ENCODE measurements around the gene UTP18.
"Not testable (repeated sequence)": the region's sequence is repeated elsewhere in the genome, so short reads cannot be mapped to it uniquely, and the experiment has no call there.

The UTP18 gene

DNA sequence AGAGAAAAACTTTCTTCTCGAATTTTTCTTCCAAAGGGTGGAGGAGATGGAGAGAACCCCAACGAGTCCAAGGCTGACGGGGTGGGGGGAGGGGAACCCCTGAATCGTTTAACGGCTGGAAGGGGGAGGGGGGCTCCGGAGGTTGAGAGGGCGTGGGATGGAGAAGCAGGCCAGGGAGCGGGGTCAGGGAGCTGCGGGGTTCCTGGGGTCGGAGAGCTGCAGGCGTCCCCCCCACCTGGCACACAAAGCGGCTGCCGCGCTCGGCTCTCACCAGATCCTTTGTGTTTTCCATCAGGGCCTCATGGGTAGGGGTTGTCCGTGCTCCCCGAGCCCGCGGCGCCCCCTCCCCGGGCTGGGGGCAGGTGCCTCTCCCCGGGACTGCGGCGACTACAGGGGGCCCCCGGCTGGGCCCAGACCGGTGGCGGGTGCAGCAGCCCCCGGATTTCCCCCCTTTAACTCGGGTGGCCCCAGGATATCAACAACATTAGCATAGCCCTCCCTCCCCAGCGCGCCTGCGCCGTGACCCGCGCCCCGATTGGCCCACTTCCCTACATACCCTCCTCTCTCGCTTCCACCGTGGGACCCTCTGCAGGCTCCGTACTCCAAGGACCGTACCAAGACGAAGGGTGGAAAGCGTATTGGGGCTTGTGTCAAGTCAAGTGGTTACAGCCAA, 646 bp upstream of the UTP18 start, which contains the start of gene MBTD1:
TSS of gene MBTD1 (minus strand) at position 486 of the 673 bp plus-strand sequence. CDS start 34,888 bp downstream, outside the sequence.
- peak; percentile 96 to 99 (median 99) for DNase-seq

GRCh38 chr17:51261024-51261963, 948 bp downstream of the UTP18 start:
- peak in 1 of 3 experiments; percentile 15 for DNase-seq

DNA sequence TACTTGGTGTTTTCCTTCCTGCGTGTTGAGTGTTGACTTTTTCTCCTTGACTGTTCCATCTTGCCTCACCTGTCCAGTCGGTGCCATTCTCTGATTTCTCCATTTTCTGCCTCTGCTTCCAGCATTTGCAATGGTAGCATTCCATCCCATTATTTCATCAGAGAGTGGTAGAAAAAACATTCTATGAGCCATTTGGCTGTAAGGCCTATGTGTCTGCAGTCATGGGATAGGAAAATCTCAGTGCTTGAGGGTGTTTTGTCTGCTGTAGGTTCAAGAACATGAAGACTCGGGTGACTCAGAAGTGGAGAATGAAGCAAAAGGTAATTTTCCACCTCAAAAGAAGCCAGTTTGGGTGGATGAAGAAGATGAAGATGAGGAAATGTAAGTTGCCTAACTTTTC, 2.7 kb downstream of the UTP18 start:
- DNase-seq = no peak

DNA sequence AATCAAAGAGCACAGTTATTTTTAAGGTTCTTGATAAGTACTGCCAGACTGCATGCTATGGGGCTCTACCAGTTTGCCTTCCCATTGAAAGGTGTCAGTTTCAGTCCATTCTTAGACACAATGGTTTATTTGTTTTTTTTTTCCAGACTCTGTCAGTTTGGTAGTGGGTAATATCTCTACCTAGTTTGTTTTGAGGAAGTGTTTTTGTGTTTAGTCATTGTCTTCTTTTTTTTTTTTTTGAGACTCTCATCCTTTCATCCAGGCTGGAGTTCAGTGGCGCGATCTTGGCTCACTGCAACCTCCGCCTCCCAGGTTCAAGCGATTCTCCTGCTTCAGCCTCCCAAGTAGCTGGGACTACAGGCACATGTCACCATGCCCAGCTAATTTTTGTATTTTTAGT, 4.1 kb downstream of the UTP18 start:
- not testable (repeated sequence) for DNase-seq

- DNase-seq = no peak
Measured at GRCh38 chr17:51269991-51270390, 9.6 kb downstream of the UTP18 start.

- DNase-seq = no peak
Measured at GRCh38 chr17:51270636-51271035, 10.3 kb downstream of the UTP18 start.

DNA sequence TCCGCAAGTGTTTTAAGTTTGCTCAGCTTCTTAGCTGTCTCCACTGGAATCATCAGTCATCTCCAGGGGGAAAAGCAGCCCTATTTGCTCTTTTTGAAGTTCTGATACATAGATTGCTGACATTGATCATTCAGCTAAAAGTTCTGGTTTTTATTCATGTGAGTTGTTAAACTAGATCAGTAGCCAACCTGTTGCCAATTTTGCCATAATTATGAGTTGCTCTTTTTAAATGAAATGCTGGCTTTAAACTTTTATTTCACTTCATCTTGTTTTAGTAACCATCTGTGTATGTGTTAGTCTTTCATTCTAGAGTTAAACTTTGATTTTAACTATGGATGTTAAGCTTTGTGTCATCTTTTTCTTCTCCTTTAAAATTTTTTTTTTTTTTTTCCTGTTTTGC, 12.5 kb downstream of the UTP18 start:
- DNase-seq = no peak

DNA sequence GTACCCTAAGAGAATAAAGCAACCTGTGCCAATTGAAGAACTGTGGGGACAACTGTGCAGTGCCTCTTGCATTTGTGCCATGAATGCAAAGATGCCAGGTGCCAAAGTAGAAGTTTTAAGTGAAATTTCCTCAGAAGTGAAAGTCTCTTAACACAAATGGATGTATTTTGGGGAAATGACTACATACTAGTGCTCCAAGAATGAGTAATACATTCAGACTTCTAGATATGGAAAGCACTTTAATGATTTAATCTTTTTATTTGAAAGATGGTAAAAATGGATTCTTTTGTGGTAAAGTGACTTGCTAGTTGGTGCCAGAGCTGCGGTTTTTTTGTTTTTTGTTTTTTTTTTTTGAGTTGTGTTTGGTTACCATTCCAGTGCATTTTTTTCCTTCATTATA, 15.0 kb downstream of the UTP18 start:
- no peak for DNase-seq

DNA sequence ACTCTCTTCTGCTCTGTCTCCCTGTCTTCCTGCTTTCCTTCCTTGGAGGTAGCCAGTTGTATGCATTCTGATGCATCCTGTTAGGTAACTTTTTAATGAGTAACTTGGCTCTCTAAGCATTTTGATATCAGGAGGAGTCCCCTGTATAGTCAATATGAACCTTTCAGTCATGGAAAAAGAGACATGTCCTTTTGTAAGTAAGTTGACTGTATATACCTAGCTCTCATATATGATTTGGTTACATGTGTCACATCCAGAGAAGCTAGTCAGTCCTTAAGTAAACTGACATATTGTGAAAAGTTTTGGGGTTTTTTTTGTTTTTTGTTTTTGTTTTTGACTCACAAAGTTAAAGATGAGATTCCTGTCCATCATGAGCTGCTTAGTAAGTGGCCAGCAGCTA, 18.8 kb downstream of the UTP18 start:
- DNase-seq = no peak

- no peak for DNase-seq
Measured at GRCh38 chr17:51287412-51287811, 27.1 kb downstream of the UTP18 start.

GRCh38 chr17:51289696-51290111, 29.4 kb downstream of the UTP18 start:
- DNase-seq = no peak

DNA sequence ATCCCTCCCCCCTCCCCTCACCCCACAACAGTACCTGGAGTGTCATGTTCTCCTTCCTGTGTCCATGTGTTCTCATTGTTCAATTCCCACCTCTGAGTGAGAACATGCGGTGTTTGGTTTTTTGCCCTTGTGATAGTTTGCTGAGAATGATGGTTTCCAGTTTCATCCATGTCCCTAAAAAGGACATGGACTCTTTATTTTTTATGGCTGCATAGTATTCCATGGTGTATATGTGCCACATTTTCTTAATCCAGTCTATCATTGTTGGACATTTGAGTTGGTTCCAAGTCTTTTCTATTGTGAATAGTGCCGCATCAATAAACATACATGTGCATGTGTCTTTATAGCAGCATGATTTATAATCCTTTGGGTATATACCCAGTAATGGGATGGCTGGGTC, 34.0 kb downstream of the UTP18 start:
- DNase-seq = not testable (repeated sequence)

DNA sequence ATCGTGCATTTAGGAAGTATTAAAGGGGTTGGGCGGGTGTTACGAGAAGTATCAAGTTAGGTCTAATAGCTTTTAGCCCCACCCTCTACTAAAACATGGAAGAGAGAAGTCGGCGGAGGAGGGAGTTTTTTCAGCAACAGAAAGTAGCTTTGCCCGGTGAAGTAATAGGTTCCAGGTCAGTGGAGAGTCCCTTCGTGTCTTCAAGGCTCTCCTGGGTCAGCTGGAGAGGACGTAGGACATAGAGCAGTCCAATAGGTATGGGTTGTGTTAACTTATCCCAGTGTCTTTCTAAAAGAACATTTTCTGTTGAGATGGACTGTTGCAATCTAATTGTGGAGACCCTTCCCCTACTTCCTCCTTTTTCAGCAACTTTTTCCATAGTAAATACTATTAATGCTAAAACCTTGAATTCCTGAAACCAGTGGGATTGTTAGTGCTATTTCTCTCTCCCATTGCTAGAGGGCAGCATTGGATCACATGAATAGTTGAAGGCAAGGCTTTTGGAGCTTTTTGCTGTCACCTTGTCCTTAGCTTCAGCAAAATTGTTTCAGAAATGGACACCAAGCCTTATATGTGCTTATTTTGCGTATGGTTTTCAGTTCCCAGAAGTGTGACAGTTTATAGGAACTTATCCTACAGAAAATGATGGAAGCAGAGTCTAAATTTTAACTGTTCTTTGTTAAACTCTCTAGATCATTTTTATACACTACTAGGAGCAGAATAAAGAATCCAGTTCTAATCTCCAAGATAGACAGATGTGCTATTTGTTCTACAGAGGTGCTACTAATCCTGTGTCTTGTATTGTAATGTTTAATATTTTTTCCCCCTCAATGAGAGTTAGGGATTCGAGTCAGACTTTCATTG, 38.4 kb downstream of the UTP18 start:
- peak; percentile 16 to 81 (median 30) for DNase-seq

DNA sequence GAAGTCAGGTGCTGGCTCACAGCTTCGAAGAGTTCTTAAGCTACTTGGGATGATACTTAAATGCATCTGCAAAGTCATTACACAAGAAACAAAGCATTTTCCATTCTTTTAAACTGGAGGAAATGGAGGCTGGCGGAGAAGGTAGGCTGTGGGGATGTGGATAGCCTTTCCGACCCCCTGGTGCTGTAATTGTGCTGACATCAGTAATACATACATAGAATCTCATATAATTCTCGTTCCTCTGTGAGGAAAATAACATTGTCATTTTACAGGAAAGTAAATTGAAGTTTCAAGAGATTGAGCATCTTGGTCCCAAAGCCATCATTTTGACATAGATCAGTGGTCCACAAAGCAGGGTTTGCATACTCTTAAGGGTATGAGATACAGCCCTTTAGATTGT, 39.5 kb downstream of the UTP18 start:
- DNase-seq = no peak

GRCh38 chr17:51305182-51305581, 44.8 kb downstream of the UTP18 start:
- DNase-seq = no peak

DNA sequence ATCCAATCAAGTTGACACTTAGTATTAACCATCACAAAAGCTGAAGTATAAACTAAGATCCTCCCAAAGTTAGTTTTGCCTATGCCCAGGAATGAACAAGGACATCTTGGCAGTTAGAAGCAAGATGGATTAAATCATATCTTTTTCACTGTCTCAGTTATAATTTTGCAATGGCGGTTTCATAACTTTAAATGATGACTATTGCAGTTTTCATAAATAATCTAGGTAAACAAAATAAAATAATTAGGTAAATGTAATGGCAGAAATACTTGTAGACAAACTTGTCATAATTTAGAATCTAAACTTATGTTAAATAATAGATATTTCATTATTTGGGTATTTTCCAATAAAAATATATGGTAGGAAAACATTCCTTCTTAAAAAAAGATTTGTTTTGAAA, 51.7 kb downstream of the UTP18 start:
- not testable (repeated sequence) for DNase-seq

DNA sequence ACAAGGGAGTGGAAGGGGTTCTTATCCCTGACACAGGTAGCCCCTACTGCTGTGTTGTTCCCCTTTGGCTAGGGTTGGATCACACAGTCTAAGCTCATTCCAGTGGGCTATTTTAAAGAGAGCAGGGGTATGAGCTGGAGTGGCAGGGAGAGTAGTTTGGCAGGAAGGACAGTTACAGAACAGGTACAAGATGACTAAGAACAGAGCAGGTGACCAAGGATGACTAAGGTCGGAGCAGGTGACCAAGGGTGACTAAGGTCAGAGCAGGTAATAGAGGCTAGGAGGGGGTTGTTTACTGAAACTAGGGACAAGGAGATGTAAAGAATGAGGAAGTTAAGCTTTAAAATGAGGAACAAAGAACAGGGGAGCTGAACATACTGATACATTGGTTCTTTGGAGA, 58.8 kb downstream of the UTP18 start:
- no peak for DNase-seq

DNA sequence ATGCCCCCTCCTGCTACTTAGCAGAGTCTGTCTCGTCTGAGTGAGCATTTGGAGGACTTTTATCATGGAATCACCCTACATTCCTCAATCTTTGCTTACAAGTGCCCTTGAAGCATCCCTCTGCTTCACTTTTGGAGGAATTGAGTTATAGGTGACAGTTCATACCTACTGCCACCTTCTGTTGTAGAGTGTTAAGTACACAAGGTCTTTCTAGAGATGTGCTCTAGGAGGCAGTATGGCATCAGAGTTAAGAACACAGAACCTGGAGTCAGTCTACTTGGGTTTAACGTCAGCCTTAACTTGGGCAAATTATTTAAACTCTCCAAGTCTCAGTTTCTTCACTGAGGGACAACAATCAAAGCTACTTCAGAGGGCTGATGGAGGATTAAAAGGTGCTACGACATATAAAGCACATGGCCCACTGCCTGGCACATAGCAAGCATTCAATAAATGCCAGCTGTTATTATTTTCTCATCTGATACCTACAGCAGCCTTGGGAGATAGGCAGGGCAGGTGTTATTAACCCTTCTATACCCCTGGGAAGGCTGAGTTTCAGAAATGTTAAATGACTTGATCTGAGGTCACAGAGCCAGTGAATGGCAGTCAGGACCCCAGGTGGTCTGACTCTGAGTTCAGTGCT, 62.2 kb downstream of the UTP18 start:
- DNase-seq = peak in 2 of 3 experiments; percentile 14 to 58

DNA sequence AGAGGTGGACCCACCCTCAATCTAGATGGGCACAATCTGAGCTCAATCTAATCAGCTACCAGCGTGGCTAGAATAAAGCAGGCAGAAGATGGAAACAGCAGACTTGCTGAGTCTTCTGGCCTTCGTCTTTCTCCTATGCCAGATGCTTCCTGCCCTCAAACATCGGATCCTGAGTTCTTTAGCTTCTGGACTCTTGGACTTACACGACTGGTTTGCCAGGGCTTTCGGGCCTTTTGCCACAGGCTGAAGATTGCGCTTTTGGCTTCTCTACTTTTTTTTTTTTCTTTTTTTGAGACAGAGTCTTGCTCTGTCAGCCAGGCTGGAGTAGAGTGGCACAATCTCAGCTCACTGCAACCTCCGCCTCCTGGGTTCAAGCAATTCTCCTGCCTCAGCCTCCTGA, 65.1 kb downstream of the UTP18 start:
- DNase-seq = no peak

GRCh38 chr17:51330861-51331503, 70.6 kb downstream of the UTP18 start:
- not testable (repeated sequence) for DNase-seq

GRCh38 chr17:51335006-51335590, 74.8 kb downstream of the UTP18 start:
- DNase-seq = no peak
